Stimulated activated CD8-positive, alpha-beta memory T cell treated with anti-CD3 and anti-CD28 coated beads, Interleukin-12 subunit alpha, Interleukin-12 subunit beta, amount 100 ng/mL, for 24 hours (primary cell): Measurements from ENCODE around the gene WASF1.
"Not testable (repeated sequence)": the region's sequence is repeated elsewhere in the genome, so short reads cannot be mapped to it uniquely, and the experiment has no call there.

Source experiments
- DNase-seq: peaks from one replicate; pipeline ENCODE4 v3.0.0-alpha.2; 2020; ENCODE audit errors: extremely low read depth

The WASF1 gene

DNA sequence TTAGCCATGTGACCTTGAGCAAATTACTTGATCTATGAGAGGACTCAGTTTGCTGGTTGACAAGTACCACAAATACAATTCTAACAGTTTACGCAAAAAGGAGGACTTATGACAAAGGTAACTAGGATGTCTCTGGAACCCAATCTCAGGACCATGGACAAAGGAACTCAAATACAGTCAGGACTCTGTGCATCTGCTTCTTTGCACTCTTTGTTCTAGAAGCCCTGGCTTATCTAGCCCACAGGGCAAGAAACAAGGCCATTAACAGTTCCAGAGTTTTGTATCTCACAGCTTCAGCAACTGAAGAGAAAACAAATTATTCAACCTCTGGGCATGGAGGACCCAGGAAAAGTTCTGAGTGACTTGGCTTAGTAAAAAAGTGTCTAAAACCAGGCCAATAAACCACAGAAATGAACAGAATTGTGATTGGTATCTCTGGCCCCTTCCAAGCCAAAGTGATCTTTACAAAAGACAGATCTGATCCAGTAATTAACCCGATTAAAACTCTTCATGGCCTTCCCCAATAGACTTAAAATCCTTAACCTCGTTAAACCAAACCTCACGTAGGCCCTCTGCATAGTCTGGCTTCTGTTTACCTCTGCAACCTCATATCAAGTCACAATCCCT lies 5.9 kb downstream of the WASF1 start:
- DNase-seq, result no peak

GRCh38 chr6:110170081-110170480 lies 9.4 kb downstream of the WASF1 start:
- DNase-seq, result no peak

- DNase-seq, result no peak
Observed at GRCh38 chr6:110158479-110158878, 21.0 kb downstream of the WASF1 start.

- no peak for DNase-seq
Observed at GRCh38 chr6:110147870-110148269, 31.6 kb downstream of the WASF1 start.

DNA sequence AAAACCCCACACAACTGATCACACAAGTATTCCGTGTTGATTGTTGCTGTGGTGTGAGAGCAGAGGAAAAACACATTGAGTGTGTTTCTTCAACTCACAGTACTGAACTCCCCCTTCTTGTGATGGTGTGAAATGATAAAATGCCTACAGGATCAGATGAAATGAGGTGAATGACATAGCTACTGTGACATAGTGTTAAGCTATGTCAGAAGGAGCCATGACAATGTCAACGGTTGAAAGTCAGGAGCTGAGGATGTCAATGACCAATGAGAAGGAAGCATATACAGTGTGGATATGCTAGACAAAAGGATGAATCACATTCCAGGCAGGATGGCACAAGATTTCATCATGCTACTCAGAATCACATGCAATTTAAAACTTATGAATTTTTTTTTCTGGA lies 38.8 kb downstream of the WASF1 start:
- no peak for DNase-seq

DNA sequence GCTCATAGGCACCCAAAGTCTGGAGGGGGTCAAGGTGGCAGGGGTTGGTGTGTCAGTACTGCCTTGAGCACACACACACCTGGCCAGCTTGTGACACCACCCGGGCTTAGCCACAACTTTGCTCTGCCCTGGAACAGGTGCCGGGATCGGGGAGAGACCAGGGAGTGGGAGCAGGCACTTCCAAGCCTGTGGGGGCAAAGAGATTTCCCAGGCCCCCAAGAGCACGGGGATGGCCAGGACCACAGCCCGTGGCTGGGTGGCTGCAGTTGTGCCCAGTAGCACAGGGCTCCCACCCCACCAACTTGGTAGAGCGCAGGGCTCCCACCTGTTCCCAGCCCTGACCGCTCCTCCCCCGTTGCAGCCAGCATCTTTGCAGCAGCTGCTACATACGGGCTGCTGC lies 40.4 kb downstream of the WASF1 start:
- no peak for DNase-seq

GRCh38 chr6:110137924-110138887 lies 41.3 kb downstream of the WASF1 start:
- no peak for DNase-seq

DNA sequence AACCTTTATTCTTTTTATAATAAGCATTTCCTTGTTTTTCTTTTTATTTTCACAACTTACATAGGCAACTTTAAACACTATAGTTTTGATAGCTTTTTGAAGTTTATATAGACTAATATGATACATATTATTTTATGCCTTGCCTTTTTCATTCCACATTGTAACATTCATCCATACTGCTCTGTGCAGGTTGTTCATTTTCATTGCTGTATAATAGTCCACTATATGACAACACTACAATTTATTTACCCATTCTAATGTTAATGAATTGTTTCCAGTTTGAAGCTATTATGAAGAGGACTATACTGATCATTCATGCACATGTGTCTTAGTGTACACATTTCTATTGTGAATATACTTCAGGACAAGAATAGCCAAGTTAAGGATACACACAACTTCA lies 49.1 kb downstream of the WASF1 start:
- no peak for DNase-seq

DNA sequence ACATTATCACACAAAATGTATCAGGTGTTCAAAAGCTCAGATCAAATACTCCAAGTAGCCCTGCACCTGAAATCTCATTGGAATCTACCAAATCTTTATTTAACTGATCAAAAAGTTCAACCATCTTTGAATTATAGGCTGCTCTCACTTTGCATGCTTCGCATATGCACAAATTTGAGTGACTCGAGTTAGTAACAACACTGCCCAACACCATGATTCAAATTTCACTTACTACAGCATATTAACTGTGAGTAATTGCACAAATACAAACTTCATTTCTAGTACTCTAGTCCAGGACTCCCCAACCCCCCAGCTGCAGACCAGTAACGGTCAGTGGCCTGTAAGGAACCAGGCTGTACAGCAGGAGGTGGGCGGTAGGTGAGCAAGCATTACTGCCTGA lies 51.1 kb downstream of the WASF1 start:
- DNase-seq, result no peak

- DNase-seq, result no peak
Observed at GRCh38 chr6:110125361-110125760, 54.1 kb downstream of the WASF1 start.

- not testable (repeated sequence) for DNase-seq
Observed at GRCh38 chr6:110121655-110122054, 57.8 kb downstream of the WASF1 start.

DNA sequence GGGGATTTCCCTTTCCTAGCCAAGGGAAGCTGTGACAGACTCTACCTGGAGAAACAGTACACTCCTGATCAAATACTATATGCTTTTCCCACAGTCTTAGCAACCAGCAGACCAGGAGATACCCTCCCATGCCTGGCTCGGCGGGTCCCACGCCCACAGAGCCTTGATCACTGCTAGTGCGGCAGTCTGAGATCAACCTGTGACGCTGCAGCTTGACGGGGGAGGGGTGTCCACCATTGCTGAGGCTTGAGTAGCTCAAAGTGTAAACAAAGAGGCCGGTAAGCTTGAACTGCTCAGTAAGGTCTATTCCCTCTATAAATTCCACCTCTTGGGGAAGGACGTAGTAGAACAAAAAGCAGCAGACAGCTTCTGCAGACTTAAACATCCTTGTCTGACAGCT lies 63.2 kb downstream of the WASF1 start:
- DNase-seq, result no peak

GRCh38 chr6:110114004-110114403 lies 65.5 kb downstream of the WASF1 start:
- no peak for DNase-seq

- DNase-seq, result no peak
Observed at GRCh38 chr6:110105296-110105695, 74.2 kb downstream of the WASF1 start.

DNA sequence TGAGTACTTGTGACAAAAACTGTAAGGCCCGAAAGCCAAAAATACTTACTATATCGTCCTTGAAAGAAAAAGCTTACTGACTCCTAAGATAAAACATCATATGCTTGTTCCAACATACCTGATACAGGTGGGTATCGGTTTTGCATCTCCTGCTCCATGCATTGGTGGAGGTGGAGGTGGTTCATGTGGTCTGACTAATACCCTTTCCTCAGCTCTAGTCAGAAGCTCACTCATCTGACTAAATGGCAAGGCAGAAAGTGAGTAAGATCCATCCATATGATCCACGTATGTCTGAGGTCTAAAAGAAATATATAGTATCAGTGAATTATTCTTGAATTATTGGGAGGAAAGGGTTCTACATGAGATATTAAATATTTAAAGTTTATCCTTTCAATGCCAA lies 76.2 kb downstream of the WASF1 start:
- no peak for DNase-seq

GRCh38 chr6:110102411-110102810 lies 77.1 kb downstream of the WASF1 start:
- DNase-seq, result no peak

DNA sequence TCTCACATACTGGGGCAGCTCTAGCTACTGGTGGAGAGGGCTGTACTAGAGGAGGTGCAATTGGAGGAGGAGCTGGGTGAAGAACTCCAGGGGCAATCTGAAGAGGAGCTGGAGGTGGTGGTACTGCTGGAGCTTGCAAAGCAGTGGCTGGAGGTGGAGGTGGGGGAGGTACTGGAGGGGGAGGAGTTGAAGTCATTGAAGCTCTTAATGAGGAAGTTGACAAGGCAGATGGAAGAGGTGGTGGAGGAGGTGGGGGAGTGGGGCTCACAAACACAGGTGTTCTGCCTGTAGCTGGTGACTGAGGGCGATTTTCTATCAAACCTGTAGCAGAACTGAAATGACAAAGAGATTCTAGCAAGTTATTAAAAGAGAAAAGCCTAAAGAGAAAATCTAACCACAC lies 77.6 kb downstream of the WASF1 start:
- no peak for DNase-seq

DNA sequence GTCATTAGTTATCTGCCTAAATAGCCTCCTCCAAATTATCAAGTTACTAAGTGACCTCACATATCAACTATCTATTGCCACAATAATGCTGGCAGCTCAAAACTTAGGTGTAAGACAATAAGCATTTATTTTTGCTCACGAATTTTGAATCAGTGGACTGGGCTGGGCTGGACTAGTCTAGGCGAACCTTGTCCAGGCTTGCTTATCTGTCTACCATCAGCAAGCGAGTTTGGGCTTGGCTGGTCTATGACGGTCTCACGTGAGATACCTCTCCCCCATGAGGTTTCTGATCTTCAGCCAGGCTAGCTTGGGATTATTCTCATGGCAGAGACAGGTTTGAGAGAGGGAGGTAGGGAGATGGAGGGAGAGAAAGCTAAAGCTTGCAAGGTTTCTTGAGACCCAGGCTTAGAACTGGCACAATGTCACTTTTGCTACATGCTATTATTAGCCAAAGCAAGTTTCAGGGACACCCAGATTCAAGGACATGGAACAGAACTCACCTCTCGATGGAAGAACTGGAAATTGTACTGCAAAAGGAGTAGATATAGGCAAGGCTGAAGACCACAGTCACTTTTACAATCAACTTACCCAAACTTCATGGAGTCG lies 80.9 kb downstream of the WASF1 start:
- no peak for DNase-seq

- DNase-seq, result no peak
Observed at GRCh38 chr6:110097443-110097842, 82.0 kb downstream of the WASF1 start.

GRCh38 chr6:110095935-110096334 lies 83.5 kb downstream of the WASF1 start:
- DNase-seq, result no peak

GRCh38 chr6:110095101-110095500 lies 84.4 kb downstream of the WASF1 start:
- DNase-seq, result no peak

DNA sequence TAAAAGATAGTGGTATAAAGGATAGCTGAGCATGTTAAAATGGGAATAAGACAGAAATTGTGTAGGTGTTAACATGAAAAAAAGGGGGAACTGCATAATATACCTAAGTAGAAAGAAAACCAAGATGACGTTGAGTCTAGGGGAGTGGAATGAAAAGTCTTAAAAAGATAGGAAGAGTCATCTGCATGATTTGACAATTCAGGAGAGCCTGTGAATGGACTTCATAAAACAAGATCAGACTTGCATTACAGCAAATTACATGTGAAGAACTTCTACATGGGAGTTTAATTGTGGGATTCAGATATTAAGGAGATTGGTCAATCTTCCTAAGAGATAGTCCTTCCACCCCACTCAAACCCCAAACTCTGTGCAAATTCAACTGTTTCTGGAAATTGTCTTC lies 85.5 kb downstream of the WASF1 start:
- DNase-seq, result no peak

DNA sequence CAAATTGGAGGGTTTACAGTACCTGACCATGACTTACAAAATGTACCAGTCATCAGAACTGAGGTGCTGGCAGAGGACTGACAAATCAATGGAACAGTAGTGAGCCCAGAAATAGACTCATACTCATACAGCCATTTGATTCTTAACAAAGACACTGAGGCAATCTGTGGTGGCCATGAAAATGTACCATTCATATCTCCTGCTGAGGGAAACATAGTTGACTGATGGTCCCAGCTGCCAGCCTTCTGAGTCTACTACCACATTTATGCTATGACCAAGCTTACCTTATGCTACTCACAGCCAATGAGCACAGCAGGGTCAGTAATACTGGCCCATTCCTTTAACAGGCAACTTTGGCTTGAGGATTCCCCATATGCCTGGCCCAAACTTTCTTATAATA lies 88.6 kb downstream of the WASF1 start:
- DNase-seq, result no peak
